ENCODE measurements around the gene PRKG1.

The PRKG1 gene

DNA sequence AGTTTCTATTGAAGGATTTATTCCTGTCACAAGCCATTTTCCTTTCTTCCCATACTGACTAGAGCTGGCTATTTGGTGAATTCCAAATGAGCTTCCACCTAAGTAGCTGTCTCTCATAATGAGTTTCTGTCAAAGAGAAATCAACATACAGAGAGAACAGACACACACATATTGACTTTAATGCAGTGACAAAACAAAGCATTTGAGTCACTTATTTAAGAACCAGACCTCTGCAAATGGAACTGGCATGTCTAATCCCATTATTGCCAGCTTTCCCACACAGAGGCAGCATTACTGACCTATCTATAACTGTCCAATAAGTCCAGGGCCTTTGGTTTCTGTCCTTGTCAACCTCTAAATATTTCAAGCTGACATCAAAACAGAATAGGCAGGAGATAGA lies 804.4 kb downstream of the PRKG1 start:
- H3K9me2 ChIP-seq (replicated peaks; ENCODE audit: insufficient read depth, low read length) = no peaks in the 10 kb centered on the region
- TF ChIP-seq, protein P1, sequence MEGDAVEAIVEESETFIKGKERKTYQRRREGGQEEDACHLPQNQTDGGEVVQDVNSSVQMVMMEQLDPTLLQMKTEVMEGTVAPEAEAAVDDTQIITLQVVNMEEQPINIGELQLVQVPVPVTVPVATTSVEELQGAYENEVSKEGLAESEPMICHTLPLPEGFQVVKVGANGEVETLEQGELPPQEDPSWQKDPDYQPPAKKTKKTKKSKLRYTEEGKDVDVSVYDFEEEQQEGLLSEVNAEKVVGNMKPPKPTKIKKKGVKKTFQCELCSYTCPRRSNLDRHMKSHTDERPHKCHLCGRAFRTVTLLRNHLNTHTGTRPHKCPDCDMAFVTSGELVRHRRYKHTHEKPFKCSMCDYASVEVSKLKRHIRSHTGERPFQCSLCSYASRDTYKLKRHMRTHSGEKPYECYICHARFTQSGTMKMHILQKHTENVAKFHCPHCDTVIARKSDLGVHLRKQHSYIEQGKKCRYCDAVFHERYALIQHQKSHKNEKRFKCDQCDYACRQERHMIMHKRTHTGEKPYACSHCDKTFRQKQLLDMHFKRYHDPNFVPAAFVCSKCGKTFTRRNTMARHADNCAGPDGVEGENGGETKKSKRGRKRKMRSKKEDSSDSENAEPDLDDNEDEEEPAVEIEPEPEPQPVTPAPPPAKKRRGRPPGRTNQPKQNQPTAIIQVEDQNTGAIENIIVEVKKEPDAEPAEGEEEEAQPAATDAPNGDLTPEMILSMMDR (IDR thresholded peaks at IDR 0.05; ENCODE audit: insufficient read depth, low read length, poor library complexity, severe bottlenecking) = no peak
- no peak for TF ChIP-seq EZH2phosphoT487 (conservative IDR thresholded peaks at IDR 0.05; ENCODE audit: low read length)
- no peak overlapping the region for H3K27ac ChIP-seq (ENCODE audit: low read depth, low read length)
- no peak overlapping the region for H3K4me2 ChIP-seq (ENCODE audit: low read depth, low read length, poor library complexity, severe bottlenecking)
- H3K9ac ChIP-seq (ENCODE audit: low read length) = no peak overlapping the region
- no peaks in the 10 kb centered on the region for H3F3A ChIP-seq (ENCODE audit: insufficient read depth)
- H2AFZ ChIP-seq (ENCODE audit: low read depth, low read length, severe bottlenecking) = no peak overlapping the region
- H3K9me3 ChIP-seq (ENCODE audit: insufficient read depth, low read length) = no peaks in the 10 kb centered on the region
- no peaks in the 10 kb centered on the region for H3K79me2 ChIP-seq (ENCODE audit: insufficient read depth, low read length)
- H4K20me1 ChIP-seq (ENCODE audit: low read depth, low read length) = no peaks in the 10 kb centered on the region
- no peak overlapping the region for H3K4me3 ChIP-seq (ENCODE audit: insufficient read depth, low read length, poor library complexity, severe bottlenecking)
- no peaks in the 10 kb centered on the region for H3K27me3 ChIP-seq (ENCODE audit: low read length)
- H3K36me3 ChIP-seq (ENCODE audit: low read length) = no peaks in the 10 kb centered on the region

DNA sequence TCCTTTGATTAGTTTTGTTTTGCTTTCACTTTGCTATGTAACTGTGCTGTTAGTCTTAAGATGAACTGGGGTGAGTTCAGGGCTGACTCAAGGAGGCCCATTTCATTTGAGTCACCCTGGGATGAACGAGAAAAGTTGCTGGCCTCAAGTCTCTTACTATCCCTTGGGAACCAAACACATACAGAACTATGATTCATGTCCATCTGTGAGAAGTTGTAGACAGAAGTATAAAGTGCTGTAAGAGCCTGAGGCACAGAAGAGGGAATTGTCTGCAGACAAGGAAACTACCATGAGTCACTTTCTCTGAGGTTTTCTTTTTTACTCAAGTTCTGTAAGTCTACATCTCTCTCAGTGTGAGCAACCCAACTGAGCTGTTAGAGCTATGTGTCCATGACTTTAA lies 805.0 kb downstream of the PRKG1 start:
- Histone ChIP-seq H3K4me3 (ENCODE audit: insufficient read depth, low read length, poor library complexity, severe bottlenecking) (no peak overlapping the region), H3K36me3 (ENCODE audit: low read length) (no peaks in the 10 kb centered on the region), H3K4me2 (ENCODE audit: low read depth, low read length, poor library complexity, severe bottlenecking) (no peak overlapping the region)

DNA sequence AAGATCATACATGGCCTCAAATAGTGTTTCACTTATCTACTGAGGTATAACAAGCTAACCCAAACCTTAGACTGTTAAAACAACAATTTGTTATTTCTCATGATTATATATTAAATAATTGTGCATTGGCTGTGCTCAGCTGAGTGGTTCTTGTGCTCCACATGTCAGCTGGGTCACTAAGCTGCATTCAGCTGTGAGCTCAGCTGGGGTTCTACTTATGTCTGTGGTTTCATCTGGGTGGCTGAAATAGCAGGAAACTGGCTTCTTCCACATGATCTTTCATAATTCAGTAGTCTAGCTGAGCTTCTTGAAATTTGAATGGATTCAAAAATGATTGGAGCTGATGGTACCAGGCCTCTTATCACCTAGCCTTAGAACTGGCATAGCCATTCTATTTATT lies 806.9 kb downstream of the PRKG1 start:
- Histone ChIP-seq H3K9me2 (replicated peaks; ENCODE audit: insufficient read depth, low read length) (no peaks in the 10 kb centered on the region), H4K20me1 (ENCODE audit: low read depth, low read length) (no peaks in the 10 kb centered on the region), H3K27ac (ENCODE audit: low read depth, low read length) (no peak overlapping the region), H3K27me3 (ENCODE audit: low read length) (no peaks in the 10 kb centered on the region), H3K4me2 (ENCODE audit: low read depth, low read length, poor library complexity, severe bottlenecking) (no peak overlapping the region), H3K9me3 (ENCODE audit: insufficient read depth, low read length) (no peaks in the 10 kb centered on the region), H3F3A (ENCODE audit: insufficient read depth) (no peaks in the 10 kb centered on the region), H3K4me3 (ENCODE audit: insufficient read depth, low read length, poor library complexity, severe bottlenecking) (no peak overlapping the region), H3K36me3 (ENCODE audit: low read length) (no peaks in the 10 kb centered on the region), H3K79me2 (ENCODE audit: insufficient read depth, low read length) (no peaks in the 10 kb centered on the region), H2AFZ (ENCODE audit: low read depth, low read length, severe bottlenecking) (no peak overlapping the region), H3K9ac (ENCODE audit: low read length) (no peak overlapping the region)
- TF ChIP-seq, protein P1 (IDR thresholded peaks at IDR 0.05; ENCODE audit: insufficient read depth, low read length, poor library complexity, severe bottlenecking) = no peak
- no peak for TF ChIP-seq EZH2phosphoT487 (conservative IDR thresholded peaks at IDR 0.05; ENCODE audit: low read length)

More for the DNA sequence above, 805.0 kb downstream of the PRKG1 start:
- no peaks in the 10 kb centered on the region for H3K79me2 ChIP-seq (ENCODE audit: insufficient read depth, low read length)
- H3K27me3 ChIP-seq (ENCODE audit: low read length) = no peaks in the 10 kb centered on the region
- H4K20me1 ChIP-seq (ENCODE audit: low read depth, low read length) = no peaks in the 10 kb centered on the region
- H3K9me3 ChIP-seq (ENCODE audit: insufficient read depth, low read length) = no peaks in the 10 kb centered on the region
- no peaks in the 10 kb centered on the region for H3F3A ChIP-seq (ENCODE audit: insufficient read depth)
- no peak overlapping the region for H3K9ac ChIP-seq (ENCODE audit: low read length)
- H3K9me2 ChIP-seq (replicated peaks; ENCODE audit: insufficient read depth, low read length) = no peaks in the 10 kb centered on the region
- no peak overlapping the region for H3K27ac ChIP-seq (ENCODE audit: low read depth, low read length)
- H2AFZ ChIP-seq (ENCODE audit: low read depth, low read length, severe bottlenecking) = no peak overlapping the region
- TF ChIP-seq EZH2phosphoT487 (conservative IDR thresholded peaks at IDR 0.05; ENCODE audit: low read length) = no peak
- TF ChIP-seq, protein P1 (IDR thresholded peaks at IDR 0.05; ENCODE audit: insufficient read depth, low read length, poor library complexity, severe bottlenecking) = no peak
